Transverse colon (tissue), 4 donors: Measurements from ENCODE around the gene KDM2B. TPM values are rescaled to one million over a fixed set of nuclear protein-coding genes. Genes with fewer than 3 reads are reported as not detected.

Experiments
- DNase-seq: peaks from one replicate; pipeline ENCODE4 v3.0.0-alpha.2; 2019
- H3K27ac ChIP-seq, 4 donors: fragments of 200-600 bp; sonication (generic); 2 replicates each; pipeline ENCODE4 v1.5.1; 2016 to 2018; ENCODE audit warnings: inconsistent platforms in 4 of 4
- H3K27me3 ChIP-seq: fragments of 200-600 bp; sonication (generic); 2 replicates; pipeline ENCODE4 v1.5.1; 2017; ENCODE audit warnings: inconsistent platforms
- H3K36me3 ChIP-seq, 4 donors: fragments of 200-600 bp; sonication (generic); 2 replicates each; pipeline ENCODE4 v1.5.1; 2017 to 2019; ENCODE audit warnings: inconsistent platforms in 4 of 4
- H3K4me1 ChIP-seq, 4 donors: fragments of 200-600 bp; sonication (generic); 2 replicates each; pipeline ENCODE4 v1.5.1; 2017 to 2020; ENCODE audit warnings: inconsistent platforms in 4 of 4
- H3K4me3 ChIP-seq, 4 donors: fragments of 200-600 bp; sonication (generic); 1 replicate in 1 of 4; 2 replicates in 3 of 4; pipeline versions ENCODE4 v1.5.1 to v1.6.1; 2017 to 2019; ENCODE audit warnings: inconsistent platforms in 4 of 4
- H3K9me3 ChIP-seq, 2 donors: fragments of 200-600 bp; sonication (generic); 2 replicates each; pipeline ENCODE4 v1.5.1; 2017 to 2019; ENCODE audit warnings: inconsistent platforms in 2 of 2
- EP300 ChIP-seq: sonication (generic); formaldehyde crosslinking; IDR thresholded peaks from one replicate; pipeline ENCODE4 v1.6.1; 2017; ENCODE audit warnings: antibody characterized with exemption, low read depth
- POLR2A ChIP-seq: fragments of 450-650 bp; IDR thresholded peaks from one replicate; pipeline ENCODE4 v1.6.1; 2016; ENCODE audit warnings: antibody characterized with exemption, mild to moderate bottlenecking, moderate library complexity
- POLR2AphosphoS5 ChIP-seq, 3 donors: sonication (generic); formaldehyde crosslinking; IDR thresholded peaks; one replicate each; pipeline ENCODE4 v1.6.1; 2016; ENCODE audit warnings: antibody characterized with exemption in 3 of 3
- WGBS, 2 donors: methylation state at CpG; one replicate each; pipeline ENCODE4 v1.1.5; 2018; ENCODE audit warnings: low coverage in 1 of 2; 5-methylcytosine and 5-hydroxymethylcytosine counted together
- in situ Hi-C, 4 donors: fragments of 200-750 bp; cut with MboI; loops; one replicate each; pipeline versions ENCODE4 v1.15.0 to v1.15.1; 2017; ENCODE audit warnings: low sequenced_read_pairs in 3 of 4, low pct_ligation_motif_present in 1 of 4, low pct_unique_long_range_greater_than_20kb in 1 of 4
- intact Hi-C: fragments of 100-400 bp; cut with DNase I; formaldehyde crosslinking; loops from one replicate; pipeline ENCODE4 v1.15.1; 2023; ENCODE audit warnings: low total_unique reads
- total RNA-seq, 4 donors: library from RNA; depleted of rRNA; stranded (reverse); fragments of >200 nt; gene quantifications; one replicate each; pipeline ENCODE4 v1.1.0, GENCODE V29; 2016
- TF ChIP-seq, protein P1 (sequence below), 5 experiments: fragments of 200-600 bp in 3 of 5; fragments of 450-650 bp in 2 of 5; sonication (generic) in 3 of 5; IDR thresholded peaks; 1 replicate in 2 of 5; 2 replicates in 3 of 5; pipeline ENCODE4 v1.5.1; 2016 to 2017; ENCODE audit warnings: antibody characterized with exemption in 5 of 5, inconsistent platforms in 3 of 5, mild to moderate bottlenecking in 2 of 5, moderate library complexity in 1 of 5

Gene KDM2B
- total RNA-seq, 4 donors from 2014 or later = 7.2 to 39.3 (median 15.2) TPM

DNA sequence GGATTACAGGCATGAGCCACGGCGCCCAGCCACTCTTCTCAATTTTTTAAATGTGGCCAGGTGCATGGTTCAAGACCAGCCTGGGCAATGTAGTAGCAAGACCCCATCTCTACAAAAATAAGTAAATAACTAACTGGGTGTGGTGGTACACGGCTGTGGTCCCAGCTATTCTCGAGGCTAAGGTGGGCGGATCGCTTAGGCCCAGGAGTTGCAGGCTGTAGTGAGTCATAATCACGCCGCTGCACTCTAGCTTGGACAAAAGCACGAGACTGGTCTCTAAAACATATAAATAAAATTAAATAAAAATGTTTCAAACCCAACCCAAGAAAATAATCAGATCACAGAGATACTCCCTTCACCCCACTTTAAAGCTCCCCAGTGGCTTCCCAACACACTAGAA is 8.9 kb downstream of the KDM2B start:
- in situ Hi-C loops = loop anchor here in 1 of 4 donors (10.0 kb wide), 1 partner anchor 53 kb away; the partner anchor contains the start of gene ORAI1
- H3K4me1 ChIP-seq = peaks cover 0 to 40% (median 13%) of the 10 kb centered on the region in 4 donors

DNA sequence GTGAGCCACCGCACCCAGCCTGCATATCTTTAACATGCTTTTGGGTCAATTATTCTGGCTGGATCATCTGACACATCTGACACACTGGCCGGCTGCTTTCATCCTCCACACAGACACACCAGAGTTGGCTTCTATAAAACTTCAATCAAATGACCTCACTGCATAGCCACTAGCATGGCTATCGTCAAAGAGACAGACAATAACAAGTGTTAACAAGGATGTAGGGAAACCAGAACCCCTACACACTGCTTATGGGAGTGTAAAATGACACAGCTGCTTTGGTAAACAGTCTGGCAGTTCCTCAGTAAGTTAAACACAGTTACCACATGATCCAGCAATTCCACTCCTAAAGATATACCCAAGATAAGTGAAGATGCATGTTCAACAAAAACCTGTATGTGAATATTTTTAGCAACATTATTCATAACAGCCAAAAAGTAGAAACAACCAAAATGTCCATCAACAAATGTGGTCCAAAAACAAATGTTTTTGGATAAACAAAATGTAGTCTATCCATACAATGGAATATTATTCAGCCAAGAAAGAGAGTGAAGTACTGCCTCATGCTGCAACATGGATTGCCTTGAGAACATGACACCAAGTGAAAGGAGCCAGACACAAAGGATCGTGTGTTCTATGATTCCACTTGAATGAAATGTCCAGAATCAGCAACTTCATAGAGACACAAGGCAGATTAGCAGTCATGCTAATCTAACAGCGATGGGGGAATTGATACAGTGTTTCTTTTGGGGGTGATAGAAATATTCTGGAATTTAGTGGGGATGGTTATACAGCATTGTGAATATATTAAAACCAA is 10.1 kb downstream of the KDM2B start:
- intact Hi-C loops = no loop called here
- H3K9me3 ChIP-seq = no peaks in the 10 kb centered on the region
- 78 to 88% methylated on average over 2 to 5 of the region's 5 CpGs for WGBS, 2 donors
- H3K36me3 ChIP-seq = no peaks in the 10 kb centered on the region
- H3K27me3 ChIP-seq = no peaks in the 10 kb centered on the region
- in situ Hi-C loops = loop anchor here in 1 of 4 donors (10.0 kb wide), 1 partner anchor 54 kb away; the partner anchor contains the start of gene ORAI1
- no peak overlapping the region for H3K4me3 ChIP-seq
- TF ChIP-seq POLR2AphosphoS5 (IDR thresholded peaks at IDR 0.05) (peak in 1 of 3 donors; percentile 51), EP300 (no peak)
- H3K27ac ChIP-seq = peak overlapping the region in 1 of 4 donors; percentile 60
- H3K4me1 ChIP-seq = peaks cover 0 to 30% (median 8%) of the 10 kb centered on the region in 4 donors
- DNase-seq = no peak

More for the DNA sequence above, 8.9 kb downstream of the KDM2B start:
- TF ChIP-seq POLR2A = no peak
- TF ChIP-seq EP300 = no peak
- TF ChIP-seq, protein P1, sequence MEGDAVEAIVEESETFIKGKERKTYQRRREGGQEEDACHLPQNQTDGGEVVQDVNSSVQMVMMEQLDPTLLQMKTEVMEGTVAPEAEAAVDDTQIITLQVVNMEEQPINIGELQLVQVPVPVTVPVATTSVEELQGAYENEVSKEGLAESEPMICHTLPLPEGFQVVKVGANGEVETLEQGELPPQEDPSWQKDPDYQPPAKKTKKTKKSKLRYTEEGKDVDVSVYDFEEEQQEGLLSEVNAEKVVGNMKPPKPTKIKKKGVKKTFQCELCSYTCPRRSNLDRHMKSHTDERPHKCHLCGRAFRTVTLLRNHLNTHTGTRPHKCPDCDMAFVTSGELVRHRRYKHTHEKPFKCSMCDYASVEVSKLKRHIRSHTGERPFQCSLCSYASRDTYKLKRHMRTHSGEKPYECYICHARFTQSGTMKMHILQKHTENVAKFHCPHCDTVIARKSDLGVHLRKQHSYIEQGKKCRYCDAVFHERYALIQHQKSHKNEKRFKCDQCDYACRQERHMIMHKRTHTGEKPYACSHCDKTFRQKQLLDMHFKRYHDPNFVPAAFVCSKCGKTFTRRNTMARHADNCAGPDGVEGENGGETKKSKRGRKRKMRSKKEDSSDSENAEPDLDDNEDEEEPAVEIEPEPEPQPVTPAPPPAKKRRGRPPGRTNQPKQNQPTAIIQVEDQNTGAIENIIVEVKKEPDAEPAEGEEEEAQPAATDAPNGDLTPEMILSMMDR (IDR thresholded peaks at IDR 0.05) = no peak
- no peak for TF ChIP-seq POLR2AphosphoS5 (IDR thresholded peaks at IDR 0.05)
- Histone ChIP-seq H3K27me3 (no peaks in the 10 kb centered on the region), H3K9me3 (no peaks in the 10 kb centered on the region), H3K36me3 (no peaks in the 10 kb centered on the region), H3K27ac (no peak overlapping the region), H3K4me3 (no peak overlapping the region)
- DNase-seq = no peak
- intact Hi-C loops = no loop called here
- 88 to 98% methylated on average over 5 to 9 of the region's 9 CpGs for WGBS, 2 donors

DNA sequence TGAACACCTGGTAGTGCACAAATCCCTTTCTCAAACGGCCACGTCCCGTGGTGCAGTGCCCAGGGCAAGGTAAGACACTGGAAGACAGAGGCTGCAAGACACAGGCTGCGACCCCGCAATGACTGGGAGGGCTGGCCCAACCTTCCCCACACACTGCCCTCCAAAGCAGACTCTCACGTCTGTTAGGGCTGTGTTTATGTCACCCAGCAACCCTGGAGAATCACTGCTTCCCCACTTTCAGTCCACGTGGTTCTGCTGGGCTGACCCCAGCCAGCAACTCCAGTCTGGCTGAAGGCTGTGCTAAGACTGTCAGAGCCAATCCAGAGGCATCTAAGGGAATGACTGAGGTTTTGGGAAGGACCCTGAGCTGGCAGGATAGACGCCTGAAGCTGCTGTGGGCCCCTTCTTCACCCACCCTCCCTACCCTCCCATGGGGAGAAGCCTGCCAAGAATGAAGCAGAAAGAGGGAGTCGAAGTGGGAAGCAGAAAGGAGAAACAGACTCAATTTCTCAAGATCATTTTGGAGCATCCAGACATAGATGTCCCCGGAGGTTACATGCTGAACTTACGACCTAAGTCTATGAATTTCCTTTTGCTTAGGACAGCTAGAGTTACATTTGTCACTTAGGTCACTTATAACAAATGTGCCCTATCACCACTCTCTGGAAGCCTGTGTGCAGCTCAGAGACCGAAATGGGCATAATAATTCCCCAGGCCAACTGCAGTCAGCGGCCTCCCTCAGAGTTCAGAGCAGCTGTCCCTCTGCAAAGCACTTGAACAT is 11.7 kb downstream of the KDM2B start:
- H3K9me3 ChIP-seq = no peaks in the 10 kb centered on the region
- peaks cover 0 to 17% (median 6%) of the 10 kb centered on the region in 4 donors for H3K4me1 ChIP-seq
- no peak overlapping the region for H3K4me3 ChIP-seq
- H3K27ac ChIP-seq = peak overlapping the region; percentile 42 to 60 (median 51)
- WGBS, 2 donors = 66 to 68% methylated on average over 4 to 13 of the region's 13 CpGs
- H3K27me3 ChIP-seq = no peaks in the 10 kb centered on the region
- peaks cover 0 to 4% (median 0%) of the 10 kb centered on the region in 4 donors for H3K36me3 ChIP-seq
- intact Hi-C loops = no loop called here
- DNase-seq = peak; percentile 21
- TF ChIP-seq, protein P1 (IDR thresholded peaks at IDR 0.05) = no peak
- TF ChIP-seq EP300 (no peak), POLR2A (no peak), POLR2AphosphoS5 (IDR thresholded peaks at IDR 0.05) (no peak)
- in situ Hi-C loops = loop anchor here in 1 of 4 donors (10.0 kb wide), 1 partner anchor 46 kb away; no protein-coding TSS in a partner anchor

DNA sequence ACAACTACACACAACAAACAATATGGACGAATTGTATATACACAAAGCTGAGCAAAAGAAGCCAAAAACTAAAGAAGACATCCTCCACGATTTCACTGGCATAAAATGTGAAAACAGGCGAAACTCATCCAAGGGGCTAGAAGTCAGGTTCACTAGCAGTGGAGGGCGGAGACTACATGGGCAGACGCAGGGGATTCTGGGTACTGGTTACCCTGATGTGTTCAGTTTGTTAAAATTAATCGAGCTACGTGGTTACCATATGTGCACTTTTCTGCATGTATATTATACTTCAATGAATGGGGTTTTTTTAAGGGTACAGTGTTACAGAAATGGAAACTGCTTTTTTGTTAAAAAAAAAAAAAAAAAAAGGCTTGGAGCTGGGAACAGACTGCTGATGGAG is 12.3 kb downstream of the KDM2B start:
- peaks cover 0 to 17% (median 4%) of the 10 kb centered on the region in 4 donors for H3K4me1 ChIP-seq
- in situ Hi-C loops = loop anchor here in 1 of 4 donors (10.0 kb wide), 1 partner anchor 46 kb away; no protein-coding TSS in a partner anchor
- TF ChIP-seq, protein P1 (IDR thresholded peaks at IDR 0.05) = no peak
- TF ChIP-seq POLR2A = no peak
- TF ChIP-seq EP300 = no peak
- no peak for DNase-seq
- peaks cover 0 to 4% (median 0%) of the 10 kb centered on the region in 4 donors for H3K36me3 ChIP-seq
- no peaks in the 10 kb centered on the region for H3K9me3 ChIP-seq
- peak overlapping the region; percentile 42 to 60 (median 51) for H3K27ac ChIP-seq
- no peak overlapping the region for H3K4me3 ChIP-seq
- intact Hi-C loops = no loop called here
- no peaks in the 10 kb centered on the region for H3K27me3 ChIP-seq
- WGBS, 2 donors = 73 to 80% methylated on average over 7 of the region's 7 CpGs
